Erythroblast (primary cell): ENCODE data around the gene NOSTRIN.

ENCODE experiments used
- GATA1 ChIP-seq: IDR thresholded peaks from 2 replicates; pipeline ENCODE4 v1.6.1; 2011; ENCODE audit warnings: low read depth, mild to moderate bottlenecking, control low read depth, low read length, moderate library complexity
- POLR2A ChIP-seq: IDR thresholded peaks from 2 replicates; pipeline ENCODE4 v1.6.1; 2011; ENCODE audit warnings: mild to moderate bottlenecking, low read length

DNA sequence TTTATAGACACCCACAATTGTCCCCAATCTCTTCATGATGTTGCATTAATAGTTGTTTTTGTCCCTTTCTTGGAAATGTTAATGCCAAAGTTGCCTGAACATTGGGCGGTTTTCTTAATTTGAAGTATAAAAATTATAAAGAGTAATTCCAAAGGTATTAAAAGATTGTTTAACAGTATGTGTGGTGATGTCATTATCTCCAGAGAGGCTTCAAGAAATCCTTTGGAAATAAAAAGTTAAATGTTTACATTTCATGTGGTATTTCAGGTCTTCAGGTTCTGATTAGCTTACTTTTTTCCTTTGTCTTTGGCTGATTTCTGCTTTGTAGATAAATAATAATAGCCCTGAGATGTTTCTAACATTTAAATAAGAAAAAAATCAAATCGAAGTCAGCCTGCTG lies 29.3 kb upstream of the NOSTRIN start:
- TF ChIP-seq POLR2A (no peak), GATA1 (no peak)
